Measurements from ENCODE around the gene BRAF.
"Not testable (repeated sequence)": the region's sequence is repeated elsewhere in the genome, so short reads cannot be mapped to it uniquely, and the experiment has no call there.

Gene BRAF

DNA sequence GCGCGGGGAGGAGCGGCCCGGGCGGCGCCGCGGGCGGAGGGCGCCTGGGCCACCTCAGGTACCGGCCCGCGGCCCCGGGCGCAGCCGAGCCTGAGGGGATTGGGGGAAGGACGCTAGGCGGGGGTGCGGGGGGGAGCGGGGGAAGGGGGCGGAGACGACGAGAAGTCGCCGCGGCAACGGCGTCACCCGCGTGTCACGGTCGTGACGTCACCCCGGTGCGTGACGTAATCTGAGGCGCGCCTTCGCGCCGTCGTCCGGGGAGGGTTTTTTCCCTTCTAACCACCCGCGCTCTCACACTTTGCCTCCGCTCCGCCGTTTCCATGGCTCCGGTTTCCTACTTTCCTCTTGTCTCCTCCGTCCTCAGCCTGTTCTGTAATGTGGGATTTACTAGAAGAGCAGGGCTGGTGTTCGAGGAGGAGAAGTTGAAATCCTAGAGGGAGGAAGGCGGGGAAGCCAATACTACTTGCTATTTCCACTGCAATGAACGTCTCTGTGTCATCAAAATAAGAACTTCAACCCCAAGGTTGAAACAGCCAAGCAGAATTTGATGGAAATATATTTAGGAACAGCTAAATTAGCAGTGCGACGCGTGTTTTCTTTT, at the start of gene BRAF:
BRAF (minus strand) TSS at position 109 of the 601 bp plus-strand sequence. CDS start 226 bp downstream, outside the sequence.
- peak; percentile 92 for DNase-seq (ENCODE audit: low read depth)

DNA sequence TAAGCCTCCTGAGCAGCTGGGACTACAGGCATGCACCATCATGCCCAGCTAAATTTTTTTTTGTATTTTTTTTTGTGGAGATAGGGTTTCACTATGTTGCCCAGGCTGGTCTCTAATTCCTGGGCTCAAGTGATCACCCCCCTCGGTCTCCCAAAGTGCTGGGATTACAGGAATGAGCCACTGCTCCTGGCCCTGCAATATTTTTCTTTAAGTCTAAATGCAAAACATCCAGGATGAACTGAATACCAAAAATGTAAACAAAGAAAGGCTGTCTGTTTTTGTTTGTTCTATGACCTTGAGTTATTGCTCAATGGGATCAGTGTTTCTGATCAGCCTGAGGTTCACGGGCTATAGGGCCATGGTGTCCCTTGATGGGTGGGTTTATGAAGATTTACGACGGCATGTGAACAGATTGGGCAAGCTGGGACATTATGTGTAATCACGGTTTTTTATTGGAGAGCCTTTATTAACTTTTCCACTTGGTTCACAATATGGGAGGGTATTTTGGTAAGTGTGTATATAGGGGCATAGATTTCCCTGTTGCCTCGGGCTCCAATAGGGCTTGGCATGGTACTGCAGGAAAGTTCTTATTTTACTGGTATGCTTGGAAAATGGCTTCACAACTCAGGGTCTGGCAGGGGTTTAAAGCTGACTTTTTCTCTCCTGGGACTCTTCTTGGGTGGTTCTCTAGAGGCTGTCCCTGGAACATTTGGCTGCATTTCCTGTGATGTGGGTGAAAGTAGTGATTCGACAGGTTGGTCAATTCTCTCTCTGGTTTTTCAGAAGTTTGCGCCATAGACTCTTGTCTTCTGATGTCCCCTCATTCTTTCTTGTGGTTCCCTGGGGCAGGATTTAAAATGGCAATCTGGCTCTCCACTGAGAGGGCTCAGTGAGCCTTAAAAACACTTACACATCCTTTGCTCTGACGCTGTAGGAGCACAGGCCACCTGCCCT, 48.4 kb upstream of the BRAF start:
- no peak for DNase-seq (ENCODE audit: low read depth)

GRCh38 chr7:140972344-140972743, 47.6 kb upstream of the BRAF start:
- DNase-seq (ENCODE audit: low read depth) = no peak

- DNase-seq (ENCODE audit: low read depth) = no peak
These were observed 42.7 kb upstream of the BRAF start for GRCh38 chr7:140967438-140967837.

DNA sequence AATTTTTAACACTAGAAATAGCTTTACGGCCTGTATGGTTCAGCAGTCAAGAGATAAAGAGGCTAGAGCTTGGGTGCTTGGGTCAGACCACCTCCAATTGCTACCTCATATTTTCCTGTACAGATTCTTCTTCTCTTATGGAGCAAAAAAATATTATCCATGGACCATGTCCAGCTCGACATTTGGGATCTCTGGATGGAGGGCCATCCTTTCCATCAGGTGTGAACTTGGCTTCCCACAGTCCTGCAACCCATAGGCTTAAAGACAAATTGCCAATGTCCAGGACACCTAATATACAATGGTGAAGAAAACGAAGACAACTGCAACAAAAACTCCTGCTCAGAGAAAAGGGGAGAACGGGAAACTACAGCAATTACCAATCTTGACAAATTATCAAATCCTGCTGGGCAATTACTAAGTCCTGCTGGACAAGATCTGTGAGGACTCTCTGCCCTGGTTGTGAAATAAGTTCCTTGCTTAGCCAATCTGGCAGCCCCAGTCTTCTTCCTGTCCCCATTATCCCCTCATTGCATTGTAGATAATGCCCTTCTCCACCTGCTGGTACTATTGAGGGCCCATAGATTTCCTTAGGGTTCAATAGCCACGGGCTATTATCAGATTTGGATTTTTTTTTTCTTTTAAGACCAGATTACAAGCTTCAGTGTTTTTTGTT, 42.0 kb upstream of the BRAF start:
- DNase-seq (ENCODE audit: low read depth) = no peak

GRCh38 chr7:140961117-140961516, 36.4 kb upstream of the BRAF start:
- DNase-seq (ENCODE audit: low read depth) = no peak

- not testable (repeated sequence) for DNase-seq (ENCODE audit: low read depth)
These were observed 32.3 kb upstream of the BRAF start for GRCh38 chr7:140956997-140957396.

DNA sequence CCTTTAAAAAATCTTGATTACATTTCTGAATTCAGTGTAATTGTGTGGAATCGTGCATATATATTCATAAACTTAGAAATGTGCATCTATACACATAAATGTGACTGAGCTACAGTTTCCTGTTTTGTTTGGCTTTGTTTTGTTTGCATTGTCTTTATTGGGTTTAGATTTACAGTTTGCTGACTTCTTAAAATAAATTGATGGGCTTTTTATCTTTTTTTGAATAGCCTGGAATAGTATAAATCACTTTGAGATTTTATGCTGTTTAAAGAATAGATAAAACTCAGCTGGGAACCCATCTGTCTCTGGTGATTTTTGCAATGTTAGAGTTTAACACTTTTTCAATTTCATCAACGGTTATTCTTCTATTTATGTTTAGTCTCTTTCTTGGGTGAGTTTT, 21.2 kb upstream of the BRAF start:
- DNase-seq (ENCODE audit: low read depth) = no peak

DNA sequence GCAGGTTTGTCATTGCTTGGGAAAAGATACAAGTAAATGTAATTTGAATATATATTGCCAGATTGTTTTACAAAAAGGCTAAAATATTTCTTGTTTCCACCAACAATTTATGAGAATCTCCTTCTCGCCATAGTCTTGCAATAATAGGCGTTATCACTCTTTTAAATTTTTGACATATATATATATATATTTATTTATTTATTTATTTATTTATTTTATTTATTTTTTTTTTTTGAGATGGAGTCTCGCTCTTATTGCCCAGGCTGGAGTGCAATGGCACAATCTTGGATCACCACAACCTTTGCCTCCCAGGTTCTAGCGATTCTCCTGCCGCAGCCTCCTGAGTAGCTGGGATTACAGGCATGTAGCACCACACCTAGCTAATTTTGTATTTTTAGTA, 17.5 kb upstream of the BRAF start:
- DNase-seq (ENCODE audit: low read depth) = not testable (repeated sequence)

DNA sequence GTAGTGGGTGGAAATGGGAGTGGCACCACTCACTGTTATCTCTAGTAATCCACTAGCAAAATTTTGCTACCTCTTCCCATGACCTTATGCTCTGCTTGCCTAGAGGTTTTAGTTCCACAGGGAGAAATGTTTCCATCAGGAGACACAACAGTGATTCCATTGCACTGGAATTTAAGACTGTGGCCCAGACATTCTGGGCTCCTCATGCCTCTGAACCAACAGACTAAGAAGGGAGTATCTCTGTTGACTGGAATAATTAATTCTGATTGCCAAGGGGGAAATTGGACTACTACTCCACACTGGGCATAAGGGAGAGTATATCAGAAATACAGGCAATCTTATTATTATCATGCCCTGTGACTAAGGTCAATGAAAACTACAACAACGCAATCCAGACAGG, 16.2 kb upstream of the BRAF start:
- DNase-seq (ENCODE audit: low read depth) = no peak

DNA sequence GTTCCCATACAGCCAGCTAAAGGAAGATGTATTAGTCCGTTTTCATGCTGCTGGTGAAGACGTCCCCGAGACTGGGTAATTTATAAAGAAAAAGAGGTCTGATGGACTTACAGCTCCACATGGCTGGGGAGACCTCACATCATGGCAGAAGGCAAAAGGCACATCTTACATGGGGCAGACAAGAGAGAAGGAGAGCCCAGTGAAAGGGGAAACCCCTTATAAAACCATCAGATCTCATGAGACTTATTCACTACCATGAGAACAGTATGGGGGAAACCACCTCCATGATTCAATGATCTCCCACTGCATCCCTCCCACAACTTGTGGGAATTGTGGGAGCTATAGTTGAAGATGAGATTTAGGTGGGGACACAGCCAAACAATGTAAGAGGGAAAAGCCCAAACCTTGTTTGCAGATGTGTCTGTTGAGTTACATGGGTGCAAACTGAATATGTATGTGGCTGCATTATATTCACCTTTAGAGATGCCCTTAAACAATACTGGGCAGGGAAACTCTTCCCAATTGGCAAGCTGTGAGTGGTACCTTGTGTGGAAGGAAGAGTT, 13.1 kb upstream of the BRAF start:
- no peak for DNase-seq (ENCODE audit: low read depth)

DNA sequence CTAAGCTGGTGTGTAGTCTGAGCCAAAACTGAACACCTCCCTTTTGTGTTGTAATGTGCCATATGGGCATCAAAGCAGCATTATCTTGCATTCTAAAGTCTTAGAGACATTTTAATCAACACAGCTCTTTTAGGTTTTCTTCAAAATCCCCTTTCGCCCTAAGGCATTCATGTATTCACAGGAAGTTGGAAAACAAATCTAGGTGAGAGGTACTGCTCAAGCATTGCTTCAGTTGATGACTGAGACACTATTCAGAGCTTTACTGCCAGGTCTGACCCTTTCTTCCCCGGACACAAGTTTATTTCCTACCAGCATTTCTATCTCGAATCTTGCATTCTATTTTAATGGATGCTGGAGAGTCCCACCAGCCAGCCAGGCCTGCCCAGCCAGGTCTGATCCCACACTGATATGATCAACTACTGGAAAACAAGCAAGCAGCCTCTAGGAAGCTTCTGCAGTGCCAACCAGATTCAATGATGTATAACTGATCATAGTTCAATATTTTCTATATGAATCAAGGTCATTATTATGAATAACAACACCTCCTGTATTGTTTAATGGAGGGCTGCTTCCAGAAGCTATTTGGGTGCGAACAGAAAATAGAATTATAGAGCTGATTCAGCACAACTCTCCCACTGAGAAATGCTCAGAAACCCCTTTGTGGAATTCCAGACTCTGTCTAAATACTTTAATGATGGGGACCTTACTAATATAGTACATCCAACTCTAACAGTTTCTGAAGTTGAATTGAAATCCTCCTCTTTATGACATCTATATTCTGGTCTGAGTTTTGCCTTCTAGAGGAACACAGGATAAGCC, 4.0 kb upstream of the BRAF start:
- no peak for DNase-seq (ENCODE audit: low read depth)

DNA sequence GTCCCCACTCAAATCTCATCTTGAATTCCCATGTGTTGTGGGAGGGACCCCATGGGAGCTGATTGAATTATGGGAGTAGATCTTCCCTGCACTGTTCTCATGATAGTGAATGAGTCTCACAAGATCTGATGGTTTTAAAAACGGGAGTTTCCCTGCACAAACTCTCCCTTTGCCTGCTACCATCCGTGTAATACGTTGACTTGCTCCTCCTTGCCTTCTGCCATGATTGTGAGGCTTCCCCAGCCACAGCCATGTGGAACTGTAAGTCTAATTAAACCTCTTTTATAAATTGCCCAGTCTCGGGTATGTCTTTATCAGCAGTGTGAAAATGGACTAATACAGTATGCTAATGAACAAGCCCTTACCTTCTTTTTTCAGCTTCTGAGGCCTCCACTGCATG, 3.2 kb upstream of the BRAF start:
- not testable (repeated sequence) for DNase-seq (ENCODE audit: low read depth)

DNA sequence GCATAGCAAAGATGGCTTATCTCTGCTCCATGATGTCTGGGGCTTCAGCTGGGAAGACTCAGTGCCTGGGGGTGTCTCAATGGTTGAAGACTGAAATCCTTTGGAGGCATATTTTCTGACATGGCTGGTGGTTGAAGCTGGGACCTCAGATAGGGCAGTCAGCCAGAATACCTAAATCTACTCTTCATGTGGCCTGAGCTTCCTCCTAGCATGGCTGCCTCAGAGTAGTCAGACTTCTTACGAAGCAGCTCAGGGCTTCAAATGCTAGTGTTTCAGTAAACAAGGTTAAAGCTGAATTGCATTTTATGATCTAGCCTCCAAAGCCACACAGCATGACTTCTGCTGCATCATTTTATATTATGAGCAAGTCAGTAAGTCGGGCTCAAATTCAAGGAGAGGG, 2.6 kb upstream of the BRAF start:
- DNase-seq (ENCODE audit: low read depth) = no peak

DNA sequence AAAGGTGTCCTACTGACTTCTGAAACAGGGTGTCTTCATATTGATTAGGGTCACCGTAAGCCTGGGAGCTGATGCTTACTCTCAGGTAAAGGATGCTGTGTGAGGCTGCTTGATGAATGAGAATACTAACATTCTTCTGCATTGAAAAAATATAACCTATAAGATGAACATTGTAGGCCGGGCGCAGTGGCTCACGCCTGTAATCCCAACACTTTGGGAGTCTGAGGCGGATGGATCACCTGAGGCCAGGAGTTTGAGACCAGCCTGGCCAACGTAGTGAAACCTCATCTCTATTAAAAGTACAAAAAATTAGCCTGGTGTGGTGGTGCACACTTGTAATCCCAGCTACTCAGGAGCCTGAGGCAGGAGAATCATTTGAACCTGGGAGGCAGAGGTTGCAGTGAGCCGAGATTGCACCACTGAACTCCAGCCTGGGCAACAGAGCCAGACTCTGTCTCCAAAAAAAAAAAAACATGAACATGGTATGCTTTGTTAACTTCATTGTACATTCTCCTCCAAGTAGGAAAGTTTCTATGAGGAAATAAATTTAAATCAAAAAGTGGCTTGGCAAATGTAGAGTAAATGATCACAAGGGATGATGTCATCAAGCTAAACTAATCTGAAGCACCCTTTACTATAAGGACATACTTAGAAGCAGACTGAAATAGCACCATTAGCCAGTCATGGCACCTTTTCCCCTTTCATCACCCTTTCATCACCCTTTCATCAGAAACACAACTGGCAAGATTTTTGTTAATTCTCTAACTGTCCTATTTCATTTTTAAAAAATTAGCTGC, 1.5 kb upstream of the BRAF start:
- no peak for DNase-seq (ENCODE audit: low read depth)

DNA sequence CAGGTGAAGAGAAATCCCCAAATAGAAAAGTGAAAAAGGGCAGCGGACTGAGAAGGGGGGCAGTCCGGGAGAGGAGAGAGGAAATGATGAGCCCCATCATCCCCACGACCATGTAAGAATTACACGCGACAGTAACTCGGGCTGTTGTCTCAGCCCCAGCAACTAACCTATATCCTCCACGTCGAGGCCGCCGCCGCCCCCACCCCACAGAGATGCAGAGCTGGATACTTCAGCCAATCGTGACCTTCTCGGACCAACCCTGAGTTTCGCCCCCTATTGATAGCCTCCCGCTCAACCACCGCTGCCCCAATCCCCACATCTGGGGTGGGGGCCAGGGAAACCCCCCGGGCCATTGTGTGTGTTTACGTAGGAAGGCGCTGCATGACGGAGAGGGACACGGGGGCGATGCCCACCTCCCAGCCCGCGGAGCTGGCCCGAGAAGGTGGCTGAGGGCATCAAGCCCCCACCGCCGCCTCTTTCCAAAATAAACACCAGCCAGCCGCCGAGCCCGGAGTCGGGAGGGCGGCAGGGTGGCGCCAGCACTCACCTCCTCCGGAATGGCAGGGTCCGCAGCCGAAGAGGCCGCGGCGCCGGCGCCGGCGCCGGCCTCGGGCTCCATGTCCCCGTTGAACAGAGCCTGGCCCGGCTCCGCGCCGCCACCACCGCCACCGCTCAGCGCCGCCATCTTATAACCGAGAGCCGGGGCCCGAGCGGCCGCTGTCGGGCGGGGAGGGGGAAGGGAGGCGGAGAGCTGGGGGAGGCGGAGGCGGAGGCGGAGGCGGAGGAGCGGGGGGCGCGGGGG, 509 bp downstream of the BRAF start:
- DNase-seq (ENCODE audit: low read depth) = peak; percentile 60

GRCh38 chr7:140923358-140924006, 1.2 kb downstream of the BRAF start:
- no peak for DNase-seq (ENCODE audit: low read depth)

- no peak for DNase-seq (ENCODE audit: low read depth)
These were observed 1.9 kb downstream of the BRAF start for GRCh38 chr7:140922741-140923345.

- DNase-seq (ENCODE audit: low read depth) = no peak
These were observed 4.0 kb downstream of the BRAF start for GRCh38 chr7:140920745-140921144.

All from activated T-helper 9 cell treated with anti-CD3 and anti-CD28 coated beads, Interleukin-2, amount 50 U/mL, for 16 hours (primary cell).